NCI-H82 treated with DMSO at 0.1 percent for 48 hours (cell line): Measurements from ENCODE around the gene PRCP.
A peak's percentile ranks its signal among the peaks of the same experiment; 100 is the strongest.

Source experiments
- DNase-seq: peaks from one replicate; lab custom pipeline; 2025; ENCODE audit not compliant: unreplicated experiment; lab: John Stamatoyannopoulos, UW

The PRCP gene

GRCh38 chr11:82787981-82788380, 112.2 kb downstream of the PRCP start:
- no peak for DNase-seq

- DNase-seq: no peak
These were observed 113.4 kb downstream of the PRCP start for GRCh38 chr11:82786836-82787235.

GRCh38 chr11:82786001-82786400, 114.2 kb downstream of the PRCP start:
- DNase-seq: no peak

- DNase-seq: no peak
These were observed 117.3 kb downstream of the PRCP start for GRCh38 chr11:82782825-82783374.

- DNase-seq: no peak
These were observed 121.5 kb downstream of the PRCP start for GRCh38 chr11:82778776-82779175.

GRCh38 chr11:82776377-82776776, 123.9 kb downstream of the PRCP start:
- no peak for DNase-seq

GRCh38 chr11:82775736-82776346, 124.4 kb downstream of the PRCP start:
- peak; percentile 1 for DNase-seq

GRCh38 chr11:82775218-82775617, 125.0 kb downstream of the PRCP start:
- DNase-seq: no peak
